ENCODE measurements around the gene TTF1.

The TTF1 gene

DNA sequence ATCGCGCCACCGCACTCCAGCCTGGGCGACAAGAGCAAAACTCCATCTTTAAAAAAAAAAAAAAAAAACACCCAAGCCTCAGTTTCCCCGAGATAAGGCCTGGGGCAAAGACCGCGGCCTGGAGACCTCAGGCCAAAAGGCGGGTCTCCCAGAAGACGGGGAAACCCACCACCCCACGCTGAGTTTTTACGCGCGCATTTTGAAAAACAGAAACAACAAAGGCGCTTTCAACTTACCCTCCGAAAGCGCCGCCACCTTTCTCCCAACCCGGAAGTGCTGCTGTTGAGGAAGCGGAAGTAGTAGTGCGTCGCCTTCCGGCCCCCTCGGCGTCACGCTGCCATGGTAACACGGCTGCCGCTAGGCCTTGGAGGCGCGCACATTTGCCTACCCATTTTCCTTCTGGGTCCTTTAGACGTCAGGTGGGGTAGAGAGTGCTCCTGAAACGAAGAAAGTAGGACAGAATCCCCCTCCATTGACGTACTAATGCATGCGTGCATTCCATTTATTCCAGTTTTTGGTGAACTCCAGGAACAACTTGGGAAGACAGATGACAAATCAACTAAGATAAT lies at the start of gene TTF1:
TSS of gene TTF1 (minus strand) at position 287 of the 569 bp plus-strand sequence. CDS start 4,019 bp downstream, outside the sequence.
- peak; percentile 93 for DNase-seq (ENCODE audit: low spot score)

- DNase-seq (ENCODE audit: low spot score), result no peak
Measured at GRCh38 chr9:132456241-132456640, 49.6 kb upstream of the TTF1 start.

DNA sequence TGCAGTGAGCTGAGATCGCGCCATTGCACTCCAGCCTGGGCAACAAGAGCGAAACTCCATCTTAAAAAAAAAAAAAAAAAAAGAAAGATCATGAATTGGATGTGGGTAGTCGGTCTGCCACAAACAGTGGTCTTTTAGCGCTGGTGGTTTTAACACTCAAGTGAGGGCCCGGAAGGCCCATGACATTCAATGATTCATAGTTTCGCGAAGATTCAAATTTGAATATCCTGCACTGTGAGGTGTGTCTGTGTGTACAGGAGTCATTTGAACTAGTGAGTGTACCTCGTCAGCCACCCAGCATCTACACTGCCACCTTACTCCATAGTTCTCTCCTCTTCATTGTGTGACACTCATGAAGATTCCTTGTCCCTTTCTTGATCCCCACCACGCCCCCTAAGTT lies 44.6 kb upstream of the TTF1 start:
- DNase-seq (ENCODE audit: low spot score), result no peak

DNA sequence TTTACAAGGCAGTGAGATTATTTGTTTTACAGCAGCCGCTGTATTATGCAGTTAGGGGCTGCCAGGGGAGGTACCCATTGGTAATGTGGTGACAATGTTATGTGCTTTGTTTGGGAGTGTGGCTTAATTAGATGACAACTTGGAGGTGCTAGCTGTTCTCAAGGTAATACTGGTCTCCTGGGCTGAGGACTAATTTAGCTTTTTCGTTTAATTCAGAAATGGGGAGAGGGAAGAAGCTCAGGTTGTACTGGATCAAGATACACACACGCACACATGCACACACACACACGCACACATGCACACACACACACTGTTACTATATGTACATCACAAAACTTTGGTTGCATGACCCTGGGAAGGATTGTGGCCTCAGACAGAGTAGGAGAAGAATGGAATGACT lies 41.3 kb upstream of the TTF1 start:
- DNase-seq (ENCODE audit: low spot score), result no peak

- DNase-seq (ENCODE audit: low spot score), result no peak
Measured at GRCh38 chr9:132447346-132447745, 40.7 kb upstream of the TTF1 start.

GRCh38 chr9:132446887-132447286 lies 40.2 kb upstream of the TTF1 start:
- no peak for DNase-seq (ENCODE audit: low spot score)

GRCh38 chr9:132443951-132444607 lies 37.4 kb upstream of the TTF1 start:
- DNase-seq (ENCODE audit: low spot score), result no peak

DNA sequence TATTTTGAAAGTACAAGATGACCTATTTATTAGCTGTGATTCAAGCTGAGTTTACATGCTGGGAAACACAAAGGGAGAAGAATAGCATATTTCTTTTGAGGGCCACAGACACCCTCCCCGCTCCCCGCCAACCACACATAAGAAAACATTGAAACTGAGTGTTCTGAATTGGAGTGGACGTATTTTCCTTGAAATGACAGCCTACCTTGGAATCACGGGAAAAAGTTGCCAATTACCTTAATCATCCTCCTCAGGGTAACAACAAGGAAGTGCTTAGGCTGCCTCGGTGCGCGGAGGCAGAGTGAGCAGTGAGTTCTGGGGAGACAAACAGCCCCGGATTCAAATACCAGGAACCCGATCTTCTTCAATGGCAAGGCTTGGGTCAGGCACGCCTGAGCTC lies 34.8 kb upstream of the TTF1 start:
- no peak for DNase-seq (ENCODE audit: low spot score)

- no peak for DNase-seq (ENCODE audit: low spot score)
Measured at GRCh38 chr9:132440735-132441134, 34.1 kb upstream of the TTF1 start.

GRCh38 chr9:132439153-132439552 lies 32.5 kb upstream of the TTF1 start:
- no peak for DNase-seq (ENCODE audit: low spot score)

GRCh38 chr9:132434881-132435280 lies 28.2 kb upstream of the TTF1 start:
- no peak for DNase-seq (ENCODE audit: low spot score)

- no peak for DNase-seq (ENCODE audit: low spot score)
Measured at GRCh38 chr9:132430998-132431397, 24.4 kb upstream of the TTF1 start.

DNA sequence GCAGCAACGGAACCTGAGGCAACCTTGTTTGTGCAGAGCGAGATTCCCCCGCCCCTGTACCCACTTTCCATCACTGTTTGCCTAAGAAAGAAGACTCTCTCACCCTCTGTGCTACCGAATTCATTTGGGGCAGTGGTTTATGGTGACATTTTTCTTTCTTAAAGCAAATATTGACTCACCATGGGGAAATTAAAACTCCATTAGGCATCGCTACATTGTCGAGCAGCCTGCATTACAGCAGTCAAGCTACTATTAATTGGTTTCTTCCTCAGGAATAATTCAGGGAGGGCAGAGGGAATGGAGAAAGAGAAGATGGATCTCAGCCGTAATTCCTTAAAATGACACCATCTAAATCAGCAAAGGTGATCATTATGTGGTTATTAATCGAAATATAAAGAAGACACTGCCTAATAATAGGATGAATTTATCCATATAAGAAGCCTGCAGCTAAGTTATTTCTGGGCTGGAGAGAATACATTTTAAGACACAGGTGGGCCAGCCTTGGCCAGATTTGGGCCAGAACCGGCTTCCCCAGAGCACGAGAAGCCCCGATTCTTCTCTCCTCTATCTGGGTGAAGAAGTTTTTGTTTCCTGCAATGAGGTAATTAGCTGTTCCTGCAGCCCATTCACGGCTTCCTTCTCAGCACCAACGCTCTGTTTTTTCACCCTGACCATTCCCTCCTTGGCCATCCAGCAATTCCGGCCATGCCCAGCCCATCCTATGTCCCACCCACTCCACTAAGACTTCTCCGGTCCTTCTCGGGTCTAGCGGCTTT lies 20.2 kb upstream of the TTF1 start:
- DNase-seq (ENCODE audit: low spot score), result no peak

GRCh38 chr9:132425675-132426062 lies 19.0 kb upstream of the TTF1 start:
- DNase-seq (ENCODE audit: low spot score), result no peak

DNA sequence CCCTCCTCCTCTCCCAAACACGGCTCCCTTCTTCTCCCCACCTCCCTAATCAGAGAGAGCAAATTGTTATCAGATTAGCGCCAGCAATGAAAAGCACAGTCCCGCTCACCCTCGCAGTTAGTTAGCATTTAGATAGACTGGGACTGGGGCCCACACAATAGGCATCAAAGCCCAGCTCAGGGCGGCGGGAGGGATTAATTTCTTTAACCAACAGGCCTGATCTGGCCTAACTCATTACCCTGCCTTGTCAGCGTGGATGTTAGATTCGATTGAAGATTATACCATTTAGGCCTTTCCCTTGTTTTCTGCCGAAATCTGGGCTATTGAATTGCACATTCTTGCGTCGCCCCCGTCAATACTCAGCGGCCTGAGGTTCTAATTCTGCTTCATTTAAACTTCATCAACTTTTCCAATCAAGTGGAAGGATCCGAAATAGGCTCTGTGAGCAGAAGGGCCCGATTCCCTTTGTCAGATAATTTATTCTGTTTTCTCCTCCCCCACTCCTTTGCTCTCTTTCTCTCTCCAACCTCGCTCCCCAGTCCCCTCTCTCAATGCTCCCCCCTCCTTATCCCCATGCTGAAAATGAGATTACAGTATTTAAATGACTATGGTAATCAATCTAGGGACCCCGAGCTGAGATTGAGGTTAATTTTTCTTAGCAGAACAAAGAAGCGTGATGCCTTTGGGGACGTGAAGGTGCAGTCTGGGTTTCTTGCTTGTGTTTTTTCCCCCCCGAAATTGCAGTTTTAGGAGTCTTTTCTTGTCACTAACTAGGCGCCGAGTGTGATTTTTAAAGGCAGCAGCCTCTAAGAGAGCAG lies 18.4 kb upstream of the TTF1 start:
- DNase-seq (ENCODE audit: low spot score), result no peak

- no peak for DNase-seq (ENCODE audit: low spot score)
Measured at GRCh38 chr9:132423503-132423902, 16.9 kb upstream of the TTF1 start.

DNA sequence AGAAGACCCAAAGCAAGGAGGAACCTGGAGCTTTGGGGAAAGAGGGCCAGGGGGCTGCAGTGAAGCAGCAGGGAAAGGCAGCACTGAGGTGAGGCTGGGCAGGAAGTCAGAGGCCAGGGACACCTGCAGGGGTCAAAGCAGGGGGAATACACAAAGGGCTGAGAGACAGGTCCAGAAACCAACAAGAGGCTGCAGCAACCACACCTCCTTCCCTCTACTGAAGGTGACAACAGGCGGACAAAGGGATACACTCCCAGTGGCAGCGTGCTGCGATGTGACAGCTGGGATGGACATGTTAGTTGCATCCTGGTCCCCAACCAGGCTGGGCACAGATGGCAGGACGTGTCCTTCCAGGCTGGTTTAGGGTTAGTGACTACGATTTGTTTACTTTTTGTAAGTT lies 15.9 kb upstream of the TTF1 start:
- no peak for DNase-seq (ENCODE audit: low spot score)

DNA sequence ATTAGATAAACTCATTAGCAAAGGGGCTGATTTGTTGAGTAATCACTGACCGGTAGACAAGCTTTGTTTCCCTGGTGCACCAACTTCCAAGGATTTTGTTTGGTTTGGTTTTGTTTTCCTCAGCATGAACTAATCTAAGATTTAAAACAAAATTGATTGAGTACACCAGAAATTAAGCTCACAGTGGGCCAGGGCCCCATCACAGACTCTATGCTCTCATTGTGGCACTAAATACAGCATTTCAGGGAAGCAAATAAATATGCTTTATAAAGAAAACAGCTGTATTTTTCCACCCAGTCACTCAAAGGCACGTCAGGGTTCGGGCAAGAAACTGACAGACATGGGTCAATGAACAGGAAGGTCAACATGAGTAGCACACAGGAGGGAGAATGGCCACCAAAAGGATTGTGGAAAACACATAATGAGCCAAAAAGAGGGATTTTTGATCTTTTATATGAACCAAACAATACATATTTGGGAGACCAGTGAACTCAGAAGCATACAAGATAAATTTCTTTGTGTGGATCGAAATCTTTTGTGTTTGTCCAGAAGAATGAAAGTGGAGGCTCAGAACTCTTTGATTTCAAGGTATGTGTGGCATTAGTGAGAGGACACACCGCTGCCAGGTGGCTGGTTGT lies 12.2 kb upstream of the TTF1 start:
- no peak for DNase-seq (ENCODE audit: low spot score)

DNA sequence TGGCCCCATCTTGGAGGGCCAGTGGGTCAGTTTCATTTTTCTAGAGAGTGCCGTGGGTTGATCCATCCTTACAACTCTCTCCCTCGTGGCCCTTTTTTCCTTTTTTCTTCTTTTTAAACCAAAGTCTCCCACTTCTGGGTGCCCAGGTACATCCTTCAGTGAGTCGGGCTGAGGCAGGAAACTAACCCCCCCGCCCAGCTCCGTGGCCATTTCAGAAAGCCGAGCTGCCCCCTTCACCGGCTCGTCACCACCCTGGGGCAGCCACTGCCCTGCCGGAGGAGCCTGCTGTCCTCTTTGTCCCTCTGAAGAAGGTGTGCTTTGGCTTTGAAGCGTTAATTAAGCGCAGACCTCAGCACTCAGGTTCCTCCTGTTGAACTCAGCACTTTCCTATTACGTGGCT lies 8.5 kb upstream of the TTF1 start:
- no peak for DNase-seq (ENCODE audit: low spot score)

- no peak for DNase-seq (ENCODE audit: low spot score)
Measured at GRCh38 chr9:132414731-132415130, 8.1 kb upstream of the TTF1 start.

DNA sequence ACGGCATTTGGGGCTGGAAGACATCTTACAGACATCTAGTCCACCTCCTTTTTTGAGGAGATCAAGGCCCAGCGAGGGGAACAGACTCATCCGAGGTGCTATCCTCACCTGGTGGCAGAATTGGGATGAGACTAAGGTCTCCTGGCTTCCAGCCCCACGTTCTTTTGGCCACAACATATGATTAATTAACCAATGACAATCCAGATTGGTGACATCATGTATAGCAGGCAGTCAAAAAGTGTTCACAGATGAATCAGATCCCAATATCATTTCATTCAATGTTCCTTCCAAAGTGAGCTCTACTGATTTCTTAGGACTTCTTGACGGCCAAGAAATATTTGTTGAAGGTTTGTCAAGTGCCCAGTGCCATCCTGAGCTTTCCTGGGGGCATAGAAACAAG lies 7.3 kb upstream of the TTF1 start:
- DNase-seq (ENCODE audit: low spot score), result no peak

DNA sequence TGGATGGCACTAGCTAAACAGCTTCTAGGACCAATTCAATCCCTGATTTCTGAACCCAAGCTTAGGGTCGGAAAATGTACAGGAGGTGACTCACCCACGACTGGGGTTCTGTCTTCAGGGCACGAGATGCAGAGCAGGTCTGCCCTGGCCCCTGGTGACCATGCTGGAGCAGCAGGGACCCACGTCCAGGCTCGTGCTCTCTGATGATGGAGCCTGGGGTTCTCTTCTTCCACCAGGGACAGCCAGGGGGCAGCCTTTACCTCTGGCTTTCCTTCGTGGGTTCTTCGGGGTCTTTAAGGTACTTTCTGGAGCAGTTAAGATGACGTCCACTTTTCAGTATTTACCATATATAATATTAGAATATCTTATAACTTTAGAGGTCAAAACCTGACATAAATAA lies 5.4 kb upstream of the TTF1 start:
- no peak for DNase-seq (ENCODE audit: low spot score)
